GM12874 (cell line): ENCODE results near the gene SPSB4.
A peak's percentile ranks its signal among the peaks of the same experiment; 100 is the strongest.

Experiments
- CTCF ChIP-seq: IDR thresholded peaks from 2 replicates; pipeline ENCODE4 v1.5.1; 2011; ENCODE audit warnings: low read depth, mild to moderate bottlenecking, control low read depth, low read length, moderate library complexity; ENCODE audit not compliant: insufficient read depth

SPSB4 gene

GRCh38 chr3:141102372-141102771 lies 51.2 kb downstream of the SPSB4 start:
- no peak for TF ChIP-seq CTCF

- TF ChIP-seq CTCF, result no peak
These were observed 51.9 kb downstream of the SPSB4 start for GRCh38 chr3:141103067-141103466.

- no peak for TF ChIP-seq CTCF
These were observed 52.4 kb downstream of the SPSB4 start for GRCh38 chr3:141103503-141103902.

GRCh38 chr3:141104151-141104821 lies 53.1 kb downstream of the SPSB4 start:
- TF ChIP-seq CTCF, result no peak

GRCh38 chr3:141105828-141106628 lies 54.9 kb downstream of the SPSB4 start:
- TF ChIP-seq CTCF, result peak; percentile 59

GRCh38 chr3:141106842-141107241 lies 55.7 kb downstream of the SPSB4 start:
- no peak for TF ChIP-seq CTCF

GRCh38 chr3:141108039-141108438 lies 56.9 kb downstream of the SPSB4 start:
- no peak for TF ChIP-seq CTCF
